ENCODE measurements around the gene LEFTY2. TPM values are rescaled to one million over a fixed set of nuclear protein-coding genes. Genes with fewer than 3 reads are reported as not detected.

Gene LEFTY2
- total and polyA plus RNA-seq, 4 donors, result 4.6 to 6.0 (median 5.1) TPM

Small RNA genes within 50 kb of the gene (microRNA-seq; reads per million reads assigned to microRNA genes)
- 0 to 1.8 reads per million in 2 donors for gene MIR6741

Other genes with a start within 250 kb of the LEFTY2 start
- gene SRP9, start 163.4 kb downstream of the LEFTY2 start, total RNA-seq, result 100 to 1,000 TPM; 128 to 140 TPM
- gene SRP9, start 163.4 kb downstream of the LEFTY2 start, polyA plus RNA-seq, result 100 to 1,000 TPM; 180 to 390 TPM
- 100 to 1,000 TPM in 1 of 2 donors, 10 to 100 TPM in 1; 57.6 to 153 TPM for gene EPHX1, start 131.1 kb downstream of the LEFTY2 start, total RNA-seq
- gene EPHX1, start 131.1 kb downstream of the LEFTY2 start, polyA plus RNA-seq, result 10 to 100 TPM; 20.0 to 66.3 TPM
- 100 to 1,000 TPM in 1 of 2 donors, 10 to 100 TPM in 1; 89.3 to 118 TPM for gene TMEM63A, start 58.8 kb downstream of the LEFTY2 start, total RNA-seq
- gene TMEM63A, start 58.8 kb downstream of the LEFTY2 start, polyA plus RNA-seq, result 10 to 100 TPM in 1 of 2 donors, 1 to 10 TPM in 1; 7.6 to 73.5 TPM
- gene LEFTY1, start 52.1 kb downstream of the LEFTY2 start, total RNA-seq, result under 1 TPM; 0.39 to 0.63 TPM
- gene LEFTY1, start 52.1 kb downstream of the LEFTY2 start, polyA plus RNA-seq, result under 1 TPM; 0.25 to 0.51 TPM
- 10 to 100 TPM; 43.9 to 47.8 TPM for gene PYCR2, start 17.0 kb downstream of the LEFTY2 start, total RNA-seq
- gene PYCR2, start 17.0 kb downstream of the LEFTY2 start, polyA plus RNA-seq, result 10 to 100 TPM; 27.0 to 63.6 TPM
- gene SDE2, start 58.1 kb upstream of the LEFTY2 start, total RNA-seq, result 10 to 100 TPM; 15.7 to 18.3 TPM
- gene SDE2, start 58.1 kb upstream of the LEFTY2 start, polyA plus RNA-seq, result 1 to 10 TPM; 4.9 to 8.3 TPM
- gene H3-3A, start 121.5 kb upstream of the LEFTY2 start, total RNA-seq, result 100 to 1,000 TPM; 310 to 349 TPM
- gene H3-3A, start 121.5 kb upstream of the LEFTY2 start, polyA plus RNA-seq, result 100 to 1,000 TPM; 464 to 699 TPM
- gene ACBD3, start 245.5 kb upstream of the LEFTY2 start, total RNA-seq, result 10 to 100 TPM; 41.6 to 45.5 TPM
- gene ACBD3, start 245.5 kb upstream of the LEFTY2 start, polyA plus RNA-seq, result 10 to 100 TPM; 14.2 to 25.4 TPM

Data from aorta (tissue), 4 donors.